Measurements from ENCODE around the gene KRTAP1-5. TPM values are rescaled to one million over a fixed set of nuclear protein-coding genes. Genes with fewer than 3 reads are reported as not detected.

The KRTAP1-5 gene
- total RNA-seq, 2 experiments from 2014 or later, result not detected

GRCh38 chr17:41010441-41010840 lies 16.6 kb downstream of the KRTAP1-5 start:
- no TSS peak for BruUV-seq (replicated peaks)
- no peaks in the 10 kb centered on the region for H4K20me1 ChIP-seq (ENCODE audit: insufficient read depth, low read length)
- ChIA-PET CTCF (ENCODE audit: unreplicated experiment) (no interaction called here), POLR2A (no interaction called here)
- no peaks in the 10 kb centered on the region for H3K9me3 ChIP-seq (ENCODE audit: low read length)
- H3K27ac ChIP-seq (ENCODE audit: low read depth, low read length, poor library complexity, severe bottlenecking), result no peak overlapping the region
- no peak overlapping the region for H3K4me2 ChIP-seq (ENCODE audit: low read length)
- H3K4me1 ChIP-seq (ENCODE audit: insufficient read depth, low read length, poor library complexity, severe bottlenecking), result no peaks in the 10 kb centered on the region
- H3K9me2 ChIP-seq (ENCODE audit: insufficient read depth, low read length), result no peaks in the 10 kb centered on the region
- TF ChIP-seq EZH2phosphoT487 (IDR thresholded peaks at IDR 0.05; ENCODE audit: borderline replicate concordance, low read depth, low read length) (no peak), CTCF (conservative IDR thresholded peaks at IDR 0.05; ENCODE audit: low read length) (no peak)
- no peaks in the 10 kb centered on the region for H3K79me2 ChIP-seq (ENCODE audit: insufficient read depth, low read depth, low read length)
- no peaks in the 10 kb centered on the region for H3K36me3 ChIP-seq (ENCODE audit: insufficient read depth, low read length)
- H2AFZ ChIP-seq (ENCODE audit: low read length), result no peak overlapping the region
- H3K4me3 ChIP-seq (ENCODE audit: low read depth, low read length, poor library complexity, severe bottlenecking), result no peak overlapping the region
- DNase-seq (ENCODE audit: low spot score), result no peak
- intact Hi-C loops (cut with micrococcal nuclease; ENCODE audit: unreplicated experiment), result no loop called here

GRCh38 chr17:41009936-41010335 lies 17.1 kb downstream of the KRTAP1-5 start:
- TF ChIP-seq EZH2phosphoT487 (IDR thresholded peaks at IDR 0.05; ENCODE audit: borderline replicate concordance, low read depth, low read length) (no peak), CTCF (conservative IDR thresholded peaks at IDR 0.05; ENCODE audit: low read length) (no peak)
- BruUV-seq (replicated peaks), result no TSS peak
- no peak for DNase-seq (ENCODE audit: low spot score)
- Histone ChIP-seq H3K4me2 (ENCODE audit: low read length) (no peak overlapping the region), H4K20me1 (ENCODE audit: insufficient read depth, low read length) (no peaks in the 10 kb centered on the region), H3K27ac (ENCODE audit: low read depth, low read length, poor library complexity, severe bottlenecking) (no peak overlapping the region), H3K4me3 (ENCODE audit: low read depth, low read length, poor library complexity, severe bottlenecking) (no peak overlapping the region), H3K9me2 (ENCODE audit: insufficient read depth, low read length) (no peaks in the 10 kb centered on the region), H3K4me1 (ENCODE audit: insufficient read depth, low read length, poor library complexity, severe bottlenecking) (no peaks in the 10 kb centered on the region), H3K36me3 (ENCODE audit: insufficient read depth, low read length) (no peaks in the 10 kb centered on the region), H3K9me3 (ENCODE audit: low read length) (no peaks in the 10 kb centered on the region), H2AFZ (ENCODE audit: low read length) (no peak overlapping the region), H3K79me2 (ENCODE audit: insufficient read depth, low read depth, low read length) (no peaks in the 10 kb centered on the region)
- ChIA-PET POLR2A (no interaction called here), CTCF (ENCODE audit: unreplicated experiment) (no interaction called here)
- intact Hi-C loops (cut with micrococcal nuclease; ENCODE audit: unreplicated experiment), result no loop called here

- BruUV-seq (replicated peaks), result no TSS peak
- Histone ChIP-seq H3K36me3 (ENCODE audit: insufficient read depth, low read length) (no peaks in the 10 kb centered on the region), H3K4me3 (ENCODE audit: low read depth, low read length, poor library complexity, severe bottlenecking) (no peak overlapping the region), H3K27ac (ENCODE audit: low read depth, low read length, poor library complexity, severe bottlenecking) (no peak overlapping the region), H3K9me2 (ENCODE audit: insufficient read depth, low read length) (no peaks in the 10 kb centered on the region), H3K79me2 (ENCODE audit: insufficient read depth, low read depth, low read length) (no peaks in the 10 kb centered on the region), H3K9me3 (ENCODE audit: low read length) (no peaks in the 10 kb centered on the region), H4K20me1 (ENCODE audit: insufficient read depth, low read length) (no peaks in the 10 kb centered on the region), H2AFZ (ENCODE audit: low read length) (no peak overlapping the region), H3K4me2 (ENCODE audit: low read length) (no peak overlapping the region), H3K4me1 (ENCODE audit: insufficient read depth, low read length, poor library complexity, severe bottlenecking) (no peaks in the 10 kb centered on the region)
- ChIA-PET POLR2A (no interaction called here), CTCF (ENCODE audit: unreplicated experiment) (no interaction called here)
- intact Hi-C loops (cut with micrococcal nuclease; ENCODE audit: unreplicated experiment), result no loop called here
- no peak for TF ChIP-seq EZH2phosphoT487 (IDR thresholded peaks at IDR 0.05; ENCODE audit: borderline replicate concordance, low read depth, low read length)
- TF ChIP-seq CTCF (conservative IDR thresholded peaks at IDR 0.05; ENCODE audit: low read length), result no peak
- DNase-seq (ENCODE audit: low spot score), result no peak
These were observed 17.7 kb downstream of the KRTAP1-5 start for GRCh38 chr17:41009301-41009760.
